GM03348 (cell line): ENCODE data around the gene SPACA7.

Experiments used
- DNase-seq: peaks from one replicate; pipeline ENCODE4 v3.0.0; 2012; ENCODE audit warnings: low spot score

SPACA7 gene

DNA sequence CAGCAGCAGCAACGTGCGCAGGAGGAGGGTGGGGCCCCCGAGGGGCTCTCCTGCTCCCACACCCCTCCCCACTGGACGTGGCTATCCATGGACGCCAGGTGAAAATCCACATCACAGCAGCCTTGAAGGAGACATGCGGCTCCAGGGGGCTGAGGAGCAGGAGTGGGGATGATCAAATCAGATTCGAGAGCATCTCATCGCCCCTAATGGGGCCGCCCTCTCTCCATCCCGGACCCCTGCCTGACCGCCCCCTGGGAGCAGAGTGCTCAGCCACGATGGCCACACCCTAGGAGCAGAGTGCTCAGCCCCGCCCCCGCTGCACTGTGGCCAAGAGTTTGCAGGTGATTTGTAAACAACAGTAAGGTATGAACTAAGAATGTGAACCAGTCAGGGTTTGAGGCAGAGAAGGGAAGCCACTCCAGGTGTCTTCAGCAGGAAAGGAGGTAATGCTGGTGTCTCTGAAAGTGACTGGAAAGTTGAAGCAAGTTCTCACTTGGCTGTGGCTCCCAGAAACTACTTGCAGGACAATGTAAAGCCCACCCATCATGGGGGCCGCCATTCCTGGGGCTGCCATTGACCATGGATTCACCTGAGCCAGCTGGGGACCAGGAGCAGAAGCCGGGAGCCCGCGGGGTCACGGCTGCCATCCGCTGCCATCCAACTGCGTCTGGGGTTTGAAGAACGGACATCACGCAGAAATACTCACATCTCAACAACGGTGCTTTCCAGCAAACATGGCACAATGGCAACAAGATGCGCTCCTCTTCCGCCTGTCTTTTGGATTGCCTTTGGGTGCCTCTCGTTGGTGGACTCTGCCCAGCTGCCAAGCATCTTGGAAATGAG is 71.8 kb downstream of the SPACA7 start:
- DNase-seq: no peak

DNA sequence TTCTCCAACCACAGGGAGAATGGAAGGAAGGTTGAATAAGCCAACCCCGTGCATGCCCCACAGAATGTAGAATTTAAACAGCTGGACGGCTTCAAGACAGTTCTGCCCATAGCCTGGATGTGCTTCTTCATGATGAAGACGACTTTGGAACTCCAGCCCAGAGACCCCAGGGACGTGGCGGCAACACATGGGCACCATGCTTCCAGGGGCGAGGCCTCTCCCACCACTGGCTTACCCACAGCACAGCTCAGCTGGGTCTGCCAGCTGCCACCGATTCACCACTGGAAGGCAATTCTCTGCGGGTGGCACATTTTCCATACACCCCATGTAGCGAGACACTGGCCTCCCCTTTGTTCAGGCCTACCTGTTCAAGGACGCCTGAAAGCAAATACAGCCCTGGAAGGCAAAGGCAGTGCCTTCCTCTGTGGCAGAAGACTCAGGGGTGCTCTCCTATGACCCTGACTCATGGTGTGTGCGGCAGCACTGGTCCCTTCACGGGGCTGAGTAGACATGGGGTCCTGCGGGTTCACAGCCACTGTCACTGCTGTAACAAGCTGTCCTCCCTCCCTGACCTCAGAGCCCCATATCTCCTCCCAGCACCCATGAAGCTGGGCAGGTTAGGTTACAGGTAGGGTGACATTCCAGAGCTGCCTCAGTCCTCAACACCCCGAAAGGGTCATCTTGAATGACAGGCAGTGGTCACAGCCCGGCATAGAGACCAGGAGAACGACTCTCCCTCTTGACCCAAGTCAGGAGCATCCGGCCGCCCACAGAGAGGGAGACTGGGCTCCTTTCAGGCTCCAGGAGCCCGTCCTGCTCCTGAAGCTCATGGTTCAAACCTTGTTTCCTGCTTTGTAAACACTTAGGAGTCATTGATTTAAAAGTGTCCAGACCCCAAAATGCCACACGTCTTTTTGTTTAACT is 72.7 kb downstream of the SPACA7 start:
- DNase-seq: no peak

DNA sequence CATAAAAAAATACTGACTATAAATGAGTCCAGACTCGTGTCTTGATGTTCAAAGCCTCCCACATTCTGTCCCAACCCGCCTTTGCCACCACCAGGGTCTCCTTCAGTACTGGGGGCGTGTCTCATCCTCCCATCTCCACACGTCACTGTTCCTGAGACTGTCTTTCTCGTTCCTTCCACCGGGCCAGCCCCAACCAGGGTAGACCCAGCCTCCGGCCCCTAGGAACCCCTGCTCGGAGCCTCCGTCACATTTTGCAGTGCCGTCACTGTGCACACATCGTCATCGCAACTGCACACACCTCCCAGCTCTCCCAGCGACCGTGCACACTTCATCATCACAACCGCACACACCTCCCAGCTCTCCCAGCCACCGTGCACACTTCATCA is 73.4 kb downstream of the SPACA7 start:
- no peak for DNase-seq

DNA sequence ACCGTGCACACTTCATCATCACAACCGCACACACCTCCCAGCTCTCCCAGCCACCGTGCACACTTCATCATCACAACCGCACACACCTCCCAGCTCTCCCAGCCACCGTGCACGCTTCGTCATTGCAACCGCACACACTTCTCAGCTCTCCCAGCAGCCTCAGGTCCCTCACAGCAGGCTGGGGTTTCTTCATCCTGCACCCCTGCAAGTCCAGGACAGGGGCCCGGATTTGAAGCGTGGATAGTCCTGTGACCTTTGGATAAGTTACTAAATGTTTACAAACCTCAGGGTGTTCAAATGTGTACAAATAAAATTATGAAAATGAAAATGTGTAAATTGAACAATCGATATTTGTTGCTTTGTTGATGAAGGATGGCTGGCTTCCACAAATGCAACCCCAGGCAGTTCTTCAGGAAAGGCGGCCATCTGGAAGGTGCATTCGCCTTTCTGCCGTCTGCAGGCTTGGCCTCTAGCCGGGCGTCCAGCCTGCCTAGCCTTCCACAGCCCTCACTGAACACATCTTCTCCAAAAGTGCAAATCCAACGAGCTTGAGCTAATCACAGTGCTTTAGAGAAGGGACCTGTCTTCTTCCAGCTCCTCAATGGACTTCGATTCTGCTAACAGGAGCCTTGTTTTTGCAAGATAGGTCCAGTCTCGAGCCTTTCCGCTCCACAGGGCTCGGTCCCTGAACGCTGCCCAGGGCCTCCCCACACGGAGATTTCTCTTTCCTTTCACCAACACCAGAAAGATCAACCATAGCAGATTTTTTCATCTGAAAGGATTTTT is 74.2 kb downstream of the SPACA7 start:
- DNase-seq: no peak

DNA sequence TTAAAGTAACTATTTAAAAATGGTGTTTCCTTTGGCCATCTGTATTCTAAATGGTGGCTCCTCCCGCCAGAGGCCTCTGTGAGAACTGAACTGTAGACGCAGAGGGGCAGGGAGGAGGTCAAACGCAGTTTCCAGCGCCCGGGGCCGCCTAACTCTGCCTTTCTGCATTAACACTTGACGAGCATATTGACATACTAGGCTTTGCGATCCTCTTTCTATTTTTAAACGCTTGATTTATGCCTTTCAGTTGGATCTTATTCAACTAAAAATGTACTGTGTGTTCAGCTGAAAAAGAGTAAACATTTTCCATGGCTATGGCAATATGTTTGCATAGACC is 74.7 kb downstream of the SPACA7 start:
- DNase-seq: no peak

DNA sequence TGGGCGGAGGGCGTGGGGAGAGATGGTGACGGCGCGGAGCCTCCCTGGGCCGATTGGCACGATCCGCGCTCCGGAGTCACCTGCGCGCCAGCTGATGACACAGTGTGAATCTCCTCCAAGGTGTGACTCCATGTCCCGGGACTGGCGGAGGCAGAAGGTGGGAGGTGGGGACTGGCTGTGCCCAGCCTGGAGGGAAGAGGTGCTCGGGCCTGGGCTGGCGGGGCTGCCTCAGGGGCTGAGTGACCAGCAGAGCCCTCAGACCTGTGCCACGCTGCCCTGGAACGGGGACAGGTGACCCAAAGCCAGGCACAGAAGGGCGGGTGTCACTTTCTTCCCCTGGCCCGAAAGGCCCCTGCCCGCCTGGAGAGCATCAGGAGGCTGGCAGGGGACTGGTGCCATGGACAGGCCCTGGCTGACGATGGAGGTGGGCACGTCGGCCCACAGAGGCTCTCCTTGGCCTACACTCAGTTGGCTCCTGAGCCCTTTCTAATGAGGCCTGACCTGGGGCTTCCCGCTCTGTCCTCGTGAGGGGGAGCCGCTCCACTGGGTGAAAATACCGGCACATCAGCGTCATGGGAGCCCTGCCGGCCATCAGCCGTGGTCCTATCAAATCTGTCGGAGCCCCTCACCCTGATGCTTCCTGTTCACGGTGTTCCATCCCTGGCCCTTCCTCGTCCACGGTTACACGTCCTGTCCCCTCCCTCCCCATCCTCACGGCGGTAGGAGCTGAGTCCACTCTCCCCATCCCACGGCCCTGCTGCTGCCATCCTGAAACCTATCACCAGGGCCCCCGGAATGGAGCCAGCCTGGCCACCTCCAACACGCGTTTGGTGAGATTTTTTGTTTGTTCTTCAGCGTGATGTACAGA is 75.6 kb downstream of the SPACA7 start:
- peak; percentile 6 for DNase-seq

DNA sequence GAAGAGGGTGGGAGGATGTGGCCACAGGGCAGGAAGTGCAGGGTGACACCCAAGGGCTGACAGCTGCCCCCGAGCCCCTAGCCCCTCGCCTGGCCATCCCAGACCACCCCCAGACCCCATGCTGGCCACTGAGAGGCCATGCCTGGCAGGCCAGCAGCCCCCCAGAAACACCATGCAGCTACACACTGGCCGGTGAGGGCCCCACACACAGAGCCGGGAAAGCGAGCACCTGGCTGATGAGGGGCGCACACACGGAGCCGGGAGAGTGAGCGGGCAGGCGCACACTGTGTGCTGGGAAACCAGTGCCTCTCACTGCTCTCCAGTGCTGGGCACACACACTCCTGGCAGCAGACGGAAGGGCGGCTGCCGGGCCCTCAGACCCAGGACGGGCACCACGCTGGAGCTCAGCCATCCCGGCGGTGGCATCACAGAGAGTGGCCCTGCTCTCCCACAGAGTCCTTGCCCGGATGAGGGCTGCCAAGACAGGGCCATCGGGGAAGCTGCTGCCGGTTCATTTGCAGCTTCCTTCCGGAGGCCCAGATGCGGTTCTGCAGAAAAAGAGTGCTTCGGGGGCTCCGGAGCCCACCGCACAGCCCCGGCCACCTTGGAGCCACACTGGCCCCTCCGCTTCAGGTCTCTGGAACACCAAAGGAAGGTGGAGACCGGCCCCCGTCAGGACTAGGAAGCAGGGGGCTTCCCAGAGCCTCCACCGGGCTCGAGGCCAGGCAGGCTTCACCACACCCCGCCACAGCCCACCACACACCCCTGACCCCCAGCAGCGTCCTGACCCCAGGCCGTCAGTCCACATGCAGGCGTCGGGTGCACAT is 76.4 kb downstream of the SPACA7 start:
- peak; percentile 3 for DNase-seq

DNA sequence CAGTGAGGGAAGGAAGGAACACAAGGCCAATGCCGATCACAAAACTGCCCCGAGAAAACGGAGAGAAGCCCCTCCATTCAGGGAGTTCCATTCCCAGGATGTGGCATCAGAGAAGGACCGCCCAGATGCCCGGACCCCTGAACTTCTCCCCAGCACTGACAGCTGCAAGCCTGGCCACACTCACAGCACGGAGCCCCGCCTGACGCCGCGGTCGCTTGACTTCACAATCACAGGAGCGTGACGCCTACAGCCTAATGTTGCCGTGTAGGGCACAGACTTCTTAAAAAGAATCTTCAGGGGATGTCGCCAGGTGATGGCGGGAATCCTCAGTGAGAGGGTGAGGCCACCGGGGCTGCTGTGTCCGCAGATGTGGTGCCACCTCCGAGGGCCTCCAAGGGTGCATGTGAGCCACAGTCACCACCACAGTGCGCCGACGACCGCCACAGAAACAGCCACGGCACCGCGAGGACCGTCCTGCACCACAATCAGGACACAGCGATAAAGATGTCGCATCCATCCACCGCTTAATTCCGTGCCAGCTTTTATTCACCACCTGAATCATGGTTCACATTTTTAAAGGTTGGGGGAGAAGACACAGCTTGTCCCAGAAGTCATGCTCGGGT is 77.2 kb downstream of the SPACA7 start:
- no peak for DNase-seq

DNA sequence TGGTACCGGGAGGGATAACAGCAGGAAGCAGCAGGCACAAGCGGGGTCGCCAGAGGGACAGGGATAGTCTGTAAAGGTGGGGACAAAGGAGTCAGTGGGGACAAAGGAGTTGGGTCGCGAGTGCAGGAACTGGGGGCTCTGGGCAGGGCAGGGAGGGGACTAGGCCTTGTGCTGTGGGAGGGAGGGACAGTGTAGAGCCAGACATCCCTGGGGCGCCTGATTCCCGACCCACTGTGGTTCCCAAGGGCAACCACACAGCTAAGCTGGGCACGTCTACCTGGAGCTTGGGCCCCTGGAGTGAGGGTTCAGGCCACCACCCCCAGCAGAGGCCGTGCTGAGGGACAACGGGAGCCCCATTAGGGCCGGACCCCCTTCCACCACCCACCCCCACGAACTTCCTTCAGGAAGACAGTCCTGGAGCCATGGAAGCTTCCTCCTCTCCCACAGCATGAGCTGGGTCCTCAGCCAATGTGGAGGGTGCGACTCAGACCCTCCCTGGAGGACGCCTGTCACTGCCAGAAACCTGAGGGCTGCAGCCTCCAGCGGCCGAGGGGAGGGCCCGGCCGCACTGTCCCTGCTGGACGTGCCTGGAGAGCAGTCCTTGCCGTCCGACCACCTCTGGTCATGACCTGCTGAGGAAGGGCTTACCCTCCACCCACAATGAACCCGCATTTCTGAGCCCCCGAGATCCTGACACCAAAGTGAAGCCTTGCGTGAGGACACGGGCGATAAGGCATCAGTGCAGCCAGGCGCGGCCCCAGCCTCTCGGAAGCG is 77.9 kb downstream of the SPACA7 start:
- DNase-seq: peak; percentile 5

DNA sequence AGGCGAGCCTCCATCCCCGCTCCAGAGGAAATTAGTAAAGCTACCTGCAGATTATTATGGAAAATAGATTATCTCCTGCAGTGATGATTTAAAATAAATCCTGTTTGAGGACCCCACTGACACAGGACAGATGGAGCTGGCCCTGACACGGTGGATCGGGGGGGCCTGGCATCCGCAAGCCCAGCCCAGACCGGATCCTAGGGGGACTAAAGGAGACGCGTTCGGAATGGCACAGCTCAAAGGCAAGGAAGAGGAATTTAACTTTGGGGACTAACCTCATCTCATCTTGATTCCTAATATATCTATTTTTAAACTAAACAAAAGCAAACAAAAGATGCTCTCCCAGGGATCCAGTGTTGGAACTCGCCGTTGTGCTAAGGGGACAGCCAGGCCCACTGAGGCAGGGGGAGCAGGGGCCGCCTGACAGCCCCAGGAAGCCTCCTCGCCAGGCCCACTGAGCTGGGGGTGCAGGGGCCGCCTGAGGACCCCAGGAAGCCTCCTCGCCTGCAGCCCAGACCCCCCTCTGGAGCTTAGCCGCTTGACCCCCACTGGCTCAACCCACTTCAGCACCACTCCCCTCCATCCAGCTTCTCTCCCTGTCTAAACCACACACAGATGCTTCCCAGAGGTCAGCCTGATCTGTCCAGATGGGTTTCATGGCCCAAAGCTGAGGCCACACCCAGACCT is 78.6 kb downstream of the SPACA7 start:
- DNase-seq: no peak

DNA sequence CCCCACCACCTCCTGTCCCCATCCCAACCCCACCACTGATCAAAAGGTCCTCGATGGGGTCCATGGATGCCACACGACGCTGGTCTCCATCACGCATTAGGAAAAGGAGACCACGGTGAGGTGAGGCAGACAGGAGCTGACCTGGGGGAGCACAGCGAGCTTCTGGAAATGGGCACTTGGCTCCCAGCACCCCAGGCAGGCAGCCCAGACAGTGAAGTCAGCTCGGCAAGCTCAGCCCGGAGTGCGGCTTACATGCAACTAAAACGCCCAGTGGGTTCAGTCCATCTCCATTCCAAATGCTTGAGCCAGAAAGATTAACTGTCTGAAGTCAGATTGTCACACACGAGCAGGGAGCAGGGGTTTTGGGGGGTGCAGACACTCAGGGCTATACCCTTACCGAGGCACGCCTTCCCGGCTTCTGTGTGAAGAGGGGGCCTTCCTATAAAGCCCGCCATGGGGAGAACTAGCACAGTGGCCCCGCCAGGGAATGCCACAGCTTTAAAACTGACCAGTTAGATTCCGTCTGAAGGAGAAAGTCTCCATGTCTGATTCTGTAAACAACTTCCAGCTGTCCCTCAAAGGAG is 79.4 kb downstream of the SPACA7 start:
- DNase-seq: no peak

DNA sequence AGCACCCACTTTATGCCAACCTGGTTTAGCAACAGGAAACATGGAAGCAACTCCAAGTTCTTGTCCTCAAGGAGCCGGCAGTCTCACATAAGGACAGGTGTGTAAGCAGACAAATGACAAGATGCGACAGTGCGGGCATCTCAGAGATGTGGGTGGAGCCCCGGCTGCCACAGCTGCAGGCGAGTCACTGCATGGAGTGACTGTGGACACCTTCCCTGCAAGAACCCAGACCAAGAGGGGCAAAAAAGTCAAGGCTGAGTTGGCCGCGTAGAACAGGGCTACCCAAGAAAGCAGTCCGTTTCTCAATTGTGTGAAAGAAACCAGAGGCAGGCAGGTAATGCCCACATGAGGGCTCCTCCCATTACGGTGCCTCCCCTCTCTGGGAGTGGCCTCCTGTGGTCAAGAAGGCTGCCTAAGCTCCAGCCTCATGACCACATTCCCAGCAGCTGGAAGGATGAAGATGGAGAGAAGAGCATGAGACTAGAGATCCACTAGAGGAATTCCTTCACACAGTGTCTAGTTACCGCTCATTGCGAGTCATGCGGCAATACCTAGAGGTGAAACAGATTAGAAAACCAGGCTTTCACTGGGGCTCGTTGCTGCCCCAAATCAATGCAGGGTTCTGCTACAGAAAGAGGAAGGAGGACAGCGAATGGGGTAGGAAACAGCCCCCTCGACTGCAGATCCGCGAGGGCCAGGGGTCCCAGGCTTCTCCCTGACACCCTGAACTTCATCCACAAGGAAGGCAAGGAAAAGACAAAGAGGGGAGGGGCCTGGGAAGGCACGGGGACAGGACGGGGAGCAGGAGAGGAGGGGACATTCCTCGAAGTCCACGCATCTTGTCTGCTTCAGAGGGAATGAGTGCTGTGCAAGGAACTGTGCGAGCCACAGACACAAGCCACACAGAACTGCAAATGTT is 80.2 kb downstream of the SPACA7 start:
- DNase-seq: peak; percentile 4

DNA sequence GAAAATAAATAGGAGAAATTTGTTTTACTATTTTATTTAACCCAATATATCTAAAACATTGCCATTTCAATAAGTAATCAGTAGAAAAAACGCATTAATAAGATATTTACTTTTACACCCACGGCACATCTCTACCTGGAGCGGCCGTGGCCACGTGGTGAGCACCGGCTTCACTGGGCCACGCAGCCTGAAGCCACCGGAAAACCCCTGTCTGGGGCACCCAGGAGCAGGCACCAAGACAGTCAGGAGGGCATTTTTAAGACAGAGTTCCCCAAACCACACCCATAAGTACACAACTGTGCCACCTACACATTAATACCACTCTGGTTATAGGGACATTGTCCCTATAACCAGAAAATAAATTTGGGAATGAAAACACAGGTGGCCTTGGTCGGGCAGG is 80.9 kb downstream of the SPACA7 start:
- DNase-seq: no peak

DNA sequence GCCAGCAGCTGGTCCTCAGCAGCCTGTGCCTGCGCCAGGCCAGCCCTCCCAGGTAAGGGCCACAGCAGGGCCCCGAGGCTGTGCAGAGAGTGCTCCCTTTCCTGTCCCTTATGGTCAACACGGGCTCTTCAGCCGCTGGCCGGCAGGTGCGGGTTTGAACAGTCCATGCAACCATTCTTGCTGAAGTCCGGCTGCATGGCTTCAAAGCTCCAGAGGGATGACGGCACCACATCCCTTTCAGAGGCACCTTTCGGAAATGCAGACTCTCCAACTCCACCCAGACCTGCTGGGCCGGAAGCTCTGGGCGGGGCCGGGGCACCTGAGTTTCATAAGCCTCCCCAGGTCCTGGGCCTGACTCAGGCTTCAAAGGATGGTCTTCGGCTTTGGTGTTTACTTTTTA is 81.3 kb downstream of the SPACA7 start:
- DNase-seq: no peak

DNA sequence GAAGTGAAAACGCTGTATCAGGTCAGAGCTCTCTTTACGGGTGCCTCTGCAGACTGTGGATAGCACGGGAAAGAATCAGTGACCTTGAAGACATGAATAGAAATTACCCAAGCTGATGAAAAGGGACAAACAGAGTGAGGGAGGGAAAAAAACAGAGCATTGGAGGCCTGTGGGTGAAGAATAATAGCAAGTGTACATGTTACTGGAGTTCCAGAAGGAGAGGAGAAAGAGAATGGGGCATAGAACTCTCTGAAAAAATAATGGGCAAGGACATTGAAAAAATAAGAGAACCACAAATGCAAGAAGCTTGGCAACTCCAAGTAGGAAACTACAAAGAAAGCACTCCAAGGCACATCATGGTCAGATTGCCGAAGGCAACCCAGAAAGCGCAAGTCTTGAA is 86.3 kb downstream of the SPACA7 start:
- no peak for DNase-seq

DNA sequence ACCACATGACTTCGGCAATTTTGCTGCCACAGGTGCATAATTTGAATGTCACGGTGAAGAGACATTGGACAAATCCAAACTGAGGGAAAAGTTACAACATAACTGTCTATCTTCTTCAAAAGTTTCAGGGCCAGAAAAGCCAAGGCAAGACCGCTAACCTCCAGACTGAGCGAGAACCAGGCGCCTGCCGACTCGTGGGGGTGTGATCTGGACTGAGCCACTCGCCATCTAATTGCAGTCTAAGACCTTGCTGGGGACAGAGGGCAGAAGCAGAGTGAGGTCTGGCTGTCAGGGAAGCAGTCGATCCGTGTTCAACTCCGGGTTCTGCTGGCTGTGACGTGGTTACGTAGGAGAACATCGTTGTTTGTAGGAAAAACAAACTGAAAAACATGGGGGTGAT is 88.6 kb downstream of the SPACA7 start:
- DNase-seq: no peak
